Mesendoderm (in vitro differentiated cells): ENCODE measurements around the gene MPV17.
"Not testable (repeated sequence)": the region's sequence is repeated elsewhere in the genome, so short reads cannot be mapped to it uniquely, and the experiment has no call there.

ENCODE experiments used
- DNase-seq: peaks from one replicate; pipeline ENCODE4 v3.0.0; 2013
- H2AK5ac ChIP-seq: 2 replicates; pipeline ENCODE4 v1.6.1; 2013; ENCODE audit warnings: low read length, inconsistent platforms
- H2BK120ac ChIP-seq: 2 replicates; pipeline ENCODE4 v1.6.1; 2013; ENCODE audit warnings: low read depth, mild to moderate bottlenecking, low read length, moderate library complexity, mixed read lengths
- H2BK15ac ChIP-seq: replicated peaks from 2 replicates; pipeline ENCODE4 v1.6.1; 2013; ENCODE audit warnings: low read depth, mild to moderate bottlenecking, moderate library complexity
- H2BK5ac ChIP-seq: 2 replicates; pipeline ENCODE4 v1.6.1; 2013; ENCODE audit warnings: low read length, inconsistent platforms
- H3K18ac ChIP-seq: 2 replicates; pipeline ENCODE4 v1.6.1; 2013; ENCODE audit warnings: mild to moderate bottlenecking, low read length, mixed read lengths
- H3K23ac ChIP-seq: one replicate; pipeline ENCODE4 v1.6.1; 2013; ENCODE audit warnings: low read length
- H3K27ac ChIP-seq: 2 replicates; pipeline ENCODE4 v1.5.1; 2013; ENCODE audit warnings: low read depth, mild to moderate bottlenecking, inconsistent platforms, low read length, moderate library complexity
- H3K27me3 ChIP-seq: 2 replicates; pipeline ENCODE4 v1.6.1; 2013; ENCODE audit warnings: low read length, control low read depth, mild to moderate bottlenecking, inconsistent platforms; ENCODE audit not compliant: insufficient read depth, poor library complexity
- H3K36me3 ChIP-seq: 2 replicates; pipeline ENCODE4 v1.6.1; 2013; ENCODE audit warnings: low read length, inconsistent platforms; ENCODE audit not compliant: control insufficient read depth, insufficient read depth
- H3K4ac ChIP-seq: one replicate; pipeline ENCODE4 v1.6.1; 2013; ENCODE audit warnings: low read depth, mild to moderate bottlenecking, low read length, moderate library complexity
- H3K4me1 ChIP-seq: 2 replicates; pipeline ENCODE4 v1.6.1; 2013; ENCODE audit warnings: low read depth, low read length, inconsistent platforms; ENCODE audit not compliant: control insufficient read depth
- H3K4me2 ChIP-seq: 2 replicates; pipeline ENCODE4 v1.6.1; 2013; ENCODE audit warnings: low read length
- H3K4me3 ChIP-seq: 2 replicates; pipeline ENCODE4 v1.5.1; 2013; ENCODE audit warnings: mild to moderate bottlenecking, low read length
- H3K56ac ChIP-seq: one replicate; pipeline ENCODE4 v1.6.1; 2013; ENCODE audit warnings: low read length
- H3K79me1 ChIP-seq: 2 replicates; pipeline ENCODE4 v1.6.1; 2013; ENCODE audit warnings: low read length, inconsistent platforms
- H3K79me2 ChIP-seq: 2 replicates; pipeline ENCODE4 v1.6.1; 2013; ENCODE audit warnings: mild to moderate bottlenecking, low read length; ENCODE audit not compliant: control insufficient read depth, insufficient read depth
- H3K9ac ChIP-seq: 2 replicates; pipeline ENCODE4 v1.6.1; 2013; ENCODE audit warnings: low read length, inconsistent platforms
- H4K5ac ChIP-seq: one replicate; pipeline ENCODE4 v1.6.1; 2013; ENCODE audit warnings: low read length
- H4K8ac ChIP-seq: one replicate; pipeline ENCODE4 v1.6.1; 2013; ENCODE audit warnings: low read depth, mild to moderate bottlenecking, control low read depth, low read length, moderate library complexity
- whole genome bisulfite sequencing: extraction: QIAGEN DNeasy Blood & Tissue Kit; methylation state at CpG from one replicate; pipeline ENCODE4 v1.1.7; 2013; ENCODE audit warnings: low lambda C conversion rate, missing lambda C conversion rate; ENCODE audit not compliant: insufficient coverage; ENCODE audit errors: extremely low coverage; 5-methylcytosine and 5-hydroxymethylcytosine counted together

The MPV17 gene

GRCh38 chr2:27353762-27354596, 31.1 kb upstream of the MPV17 start:
- peak; percentile 47 for DNase-seq
- no peak overlapping the region for H3K18ac ChIP-seq
- no peak overlapping the region for H4K8ac ChIP-seq
- H3K27me3 ChIP-seq: no peaks in the 10 kb centered on the region
- no peak overlapping the region for H3K4me2 ChIP-seq
- no peaks in the 10 kb centered on the region for H3K4me1 ChIP-seq
- no peak overlapping the region for H3K27ac ChIP-seq
- no peak overlapping the region for H2AK5ac ChIP-seq
- H2BK5ac ChIP-seq: no peak overlapping the region
- no peak overlapping the region for H2BK15ac ChIP-seq
- no peaks in the 10 kb centered on the region for H3K36me3 ChIP-seq
- H2BK120ac ChIP-seq: no peak overlapping the region
- H3K4ac ChIP-seq: no peak overlapping the region
- H3K79me2 ChIP-seq: peaks cover 49% of the 10 kb centered on the region
- no peak overlapping the region for H4K5ac ChIP-seq
- H3K23ac ChIP-seq: no peak overlapping the region
- no peak overlapping the region for H3K56ac ChIP-seq
- peaks cover 7% of the 10 kb centered on the region for H3K79me1 ChIP-seq
- WGBS: no CpG with 5 or more reads among the region's 7 CpGs
- H3K9ac ChIP-seq: no peak overlapping the region
- H3K4me3 ChIP-seq: no peak overlapping the region

GRCh38 chr2:27353386-27353761, 30.5 kb upstream of the MPV17 start:
- not testable (repeated sequence) for H2BK5ac ChIP-seq

GRCh38 chr2:27351802-27352598, 29.1 kb upstream of the MPV17 start:
- Histone ChIP-seq H3K4me1 (no peaks in the 10 kb centered on the region), H3K79me2 (peaks cover 59% of the 10 kb centered on the region), H3K4me3 (no peak overlapping the region), H3K27me3 (no peaks in the 10 kb centered on the region), H3K4me2 (no peak overlapping the region), H3K9ac (no peak overlapping the region), H2BK5ac (no peak overlapping the region), H3K18ac (no peak overlapping the region), H3K56ac (no peak overlapping the region), H3K79me1 (peaks cover 5% of the 10 kb centered on the region), H3K4ac (no peak overlapping the region), H2BK120ac (no peak overlapping the region), H2AK5ac (no peak overlapping the region), H3K27ac (no peak overlapping the region), H4K5ac (no peak overlapping the region), H3K23ac (no peak overlapping the region), H2BK15ac (no peak overlapping the region), H3K36me3 (no peaks in the 10 kb centered on the region), H4K8ac (no peak overlapping the region)
- no CpG with 5 or more reads among the region's 6 CpGs for WGBS
- DNase-seq: no peak

More at GRCh38 chr2:27353386-27353761, 30.5 kb upstream of the MPV17 start:
- H3K27ac ChIP-seq, H3K18ac ChIP-seq, H4K5ac ChIP-seq, H3K56ac ChIP-seq, DNase-seq, H3K4me1 ChIP-seq, H2BK120ac ChIP-seq, H3K4me3 ChIP-seq, H3K9ac ChIP-seq, H3K27me3 ChIP-seq, H3K79me1 ChIP-seq, H2BK15ac ChIP-seq, H2AK5ac ChIP-seq, H3K4me2 ChIP-seq, H3K23ac ChIP-seq, H3K36me3 ChIP-seq, H3K4ac ChIP-seq, H4K8ac ChIP-seq: not testable (repeated sequence)
- no CpG with 5 or more reads among the region's 5 CpGs for WGBS
- H3K79me2 ChIP-seq: peaks cover 52% of the 10 kb centered on the region

DNA sequence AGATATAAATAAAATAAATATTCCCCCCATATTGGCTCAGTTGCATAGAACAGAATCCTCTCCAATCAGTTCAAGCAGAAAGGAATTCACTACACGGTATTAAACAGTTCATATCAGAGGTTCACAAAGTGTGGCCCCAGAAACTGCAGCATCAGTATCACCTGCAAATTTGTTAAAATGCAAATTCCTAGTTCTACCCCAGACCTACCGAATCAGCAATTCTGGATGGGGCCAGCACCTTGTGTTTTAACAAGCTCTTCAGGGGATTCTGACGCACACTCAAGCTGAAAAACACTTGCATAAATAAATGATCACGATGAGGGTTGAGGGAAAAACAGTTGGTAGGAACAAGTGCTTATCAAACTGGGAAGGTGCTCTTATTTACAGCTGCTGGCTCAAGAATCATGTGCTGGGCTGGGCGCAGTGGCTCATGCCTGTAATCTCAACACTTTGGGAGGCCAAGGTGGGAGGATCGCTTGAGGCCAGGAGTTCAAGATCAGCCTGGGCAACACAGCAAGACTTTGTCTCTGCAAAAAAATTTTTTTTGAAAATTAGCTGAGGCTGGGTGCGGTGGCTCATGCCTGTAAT, 27.3 kb upstream of the MPV17 start:
- peaks cover 8% of the 10 kb centered on the region for H3K79me1 ChIP-seq
- no peak overlapping the region for H3K9ac ChIP-seq
- no peak for DNase-seq
- no peak overlapping the region for H3K4ac ChIP-seq
- no peak overlapping the region for H3K18ac ChIP-seq
- no peak overlapping the region for H3K56ac ChIP-seq
- H4K8ac ChIP-seq: no peak overlapping the region
- H3K36me3 ChIP-seq: no peaks in the 10 kb centered on the region
- H2BK120ac ChIP-seq: no peak overlapping the region
- H3K79me2 ChIP-seq: peaks cover 63% of the 10 kb centered on the region
- no peak overlapping the region for H3K27ac ChIP-seq
- no peak overlapping the region for H3K4me2 ChIP-seq
- no peak overlapping the region for H3K23ac ChIP-seq
- H3K27me3 ChIP-seq: no peaks in the 10 kb centered on the region
- no peak overlapping the region for H4K5ac ChIP-seq
- H3K4me3 ChIP-seq: no peak overlapping the region
- WGBS: no CpG with 5 or more reads among the region's 7 CpGs
- no peak overlapping the region for H2BK5ac ChIP-seq
- H2BK15ac ChIP-seq: no peak overlapping the region
- no peak overlapping the region for H2AK5ac ChIP-seq
- no peaks in the 10 kb centered on the region for H3K4me1 ChIP-seq

DNA sequence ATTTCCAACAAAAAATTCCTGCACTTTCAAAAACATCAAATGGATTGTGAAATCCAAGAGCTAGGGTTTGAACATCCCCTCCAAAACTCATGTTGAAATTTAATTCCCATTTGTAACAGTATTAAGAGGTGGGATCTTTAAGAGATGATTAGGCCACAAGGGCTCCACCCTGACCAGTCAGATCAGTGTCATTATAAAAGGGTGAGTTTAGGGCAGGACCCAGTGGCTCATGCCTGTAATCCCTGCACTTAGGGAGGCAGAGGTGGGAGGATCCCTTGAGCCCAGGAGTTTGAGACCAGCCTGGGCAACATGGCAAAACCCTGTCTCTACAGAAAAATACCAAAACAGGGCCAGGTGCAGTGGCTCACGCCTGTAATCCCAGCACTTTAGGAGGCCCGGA, 24.7 kb upstream of the MPV17 start:
- no CpG with 5 or more reads among the region's 2 CpGs for WGBS
- Histone ChIP-seq H3K4me3 (no peak overlapping the region), H3K18ac (no peak overlapping the region), H2BK5ac (no peak overlapping the region), H3K36me3 (no peaks in the 10 kb centered on the region), H2AK5ac (no peak overlapping the region), H4K5ac (no peak overlapping the region), H4K8ac (no peak overlapping the region), H3K56ac (no peak overlapping the region), H3K27me3 (no peaks in the 10 kb centered on the region), H3K9ac (no peak overlapping the region), H3K23ac (no peak overlapping the region), H3K27ac (no peak overlapping the region), H2BK120ac (no peak overlapping the region), H2BK15ac (no peak overlapping the region), H3K4me2 (no peak overlapping the region), H3K79me2 (peaks cover 57% of the 10 kb centered on the region), H3K4ac (no peak overlapping the region), H3K79me1 (peaks cover 10% of the 10 kb centered on the region), H3K4me1 (no peaks in the 10 kb centered on the region)
- no peak for DNase-seq
